Heart right ventricle (tissue), 16 donors: ENCODE data around the gene BLOC1S4. TPM values are rescaled to one million over a fixed set of nuclear protein-coding genes. Genes with fewer than 3 reads are reported as not detected.
"Not testable (repeated sequence)": the region's sequence is repeated elsewhere in the genome, so short reads cannot be mapped to it uniquely, and the experiment has no call there.

Experiments
- ATAC-seq, 8 donors: fragments of 200-7000 bp; cut with Tn5 transposase; one replicate each; pipeline ENCODE4 v1.9.1; 2020; ENCODE audit warnings: mild to moderate bottlenecking in 8 of 8, moderate library complexity in 8 of 8, moderate number of reproducible peaks in 1 of 8
- DNase-seq, 2 donors: peaks; one replicate each; pipeline ENCODE4 v3.0.0-alpha.2; 2020
- H3K27ac ChIP-seq, 10 donors: fragments of 200-600 bp; sonication (generic) in 2 of 10; one replicate each; pipeline versions ENCODE4 v1.5.0 to v1.8.0; 2020 to 2022; ENCODE audit warnings: mild to moderate bottlenecking in 3 of 10
- H3K27me3 ChIP-seq, 7 donors: fragments of 200-600 bp; one replicate each; pipeline ENCODE4 v1.8.0; 2021 to 2022; ENCODE audit warnings: mild to moderate bottlenecking in 2 of 7
- H3K36me3 ChIP-seq, 9 donors: fragments of 200-600 bp; sonication (generic) in 1 of 9; one replicate each; pipeline versions ENCODE4 v1.5.0 to v1.8.0; 2020 to 2022; ENCODE audit warnings: mild to moderate bottlenecking in 2 of 9
- H3K4me1 ChIP-seq, 9 donors: fragments of 200-600 bp; sonication (generic) in 1 of 9; one replicate each; pipeline versions ENCODE4 v1.5.0 to v1.8.0; 2020 to 2022; ENCODE audit warnings: mild to moderate bottlenecking in 4 of 9
- H3K4me3 ChIP-seq, 10 donors: fragments of 200-600 bp; sonication (generic) in 2 of 10; one replicate each; pipeline versions ENCODE4 v1.5.0 to v1.8.0; 2020 to 2022; ENCODE audit warnings: mild to moderate bottlenecking in 7 of 10, moderate library complexity in 2 of 10
- H3K9me3 ChIP-seq, 11 donors: fragments of 200-600 bp in 10 of 11; sonication (generic) in 2 of 11; one replicate each; pipeline versions ENCODE4 v1.5.0 to v1.8.0; 2013 to 2022; ENCODE audit warnings: mild to moderate bottlenecking in 2 of 11, control low read depth in 1 of 11, moderate library complexity in 1 of 11
- CTCF ChIP-seq, 9 donors: fragments of 200-600 bp; sonication (generic) in 2 of 9; IDR thresholded peaks; one replicate each; pipeline versions ENCODE4 v1.5.0 to v1.8.0; 2021 to 2022; ENCODE audit warnings: antibody characterized with exemption in 9 of 9, mild to moderate bottlenecking in 5 of 9, moderate library complexity in 1 of 9
- WGBS, 2 donors: extraction: QIAGEN DNeasy Blood & Tissue Kit; methylation state at CpG; one replicate each; pipeline ENCODE4 v1.1.7; 2013; ENCODE audit warnings: inconsistent platforms in 1 of 2; 5-methylcytosine and 5-hydroxymethylcytosine counted together
- intact Hi-C, 10 donors: fragments of 100-400 bp; cut with DNase I; formaldehyde crosslinking; loops; one replicate each; pipeline versions ENCODE4 v1.11.1 to v1.14.2; 2022
- polyA plus RNA-seq, 2 donors: library from polyadenylated mRNA; stranded (reverse); fragments of 200-250 nt; gene quantifications; one replicate each; pipeline ENCODE4 v1.2.3, GENCODE V29; 2013
- total RNA-seq, 10 donors: library from RNA; stranded (reverse); fragmentation: NEBNext Ultra II Directional in 3 of 10; extraction: Animal tissue kit (Norgen Biotek cat#: 25700) in 3 of 10; gene quantifications; one replicate each; pipeline versions ENCODE4 v1.2.1 to v1.2.4, GENCODE V29; 2021 to 2023
- donor health status: Arrhythmogenic right ventricular cardiomyopathy.
- donor health status: ischemic (EF 13 %, LVEDD 7.1; RV severe dilation, severe dysfunction).
- donor health status: healthy with polysubstance abuse.
- donor health status: DM: no; HTN: yes; CAD: no.
- donor health status: DM: no; HTN: no; CAD: no.
- donor health status: ischemic (EF 25% LVEDD 6.9; RV normal size, moderate dysfunction).
- donor health status: ischemic (EF 25% LVEDD 5.7; RV mildly dilated, moderate dysfunction).
- donor health status: healthy.
- donor health status: DM: yes; HTN: yes; CAD: no.
- donor health status: Ischemic cardiomyopathy.
- donor health status: ischemic (EF 35%, LVEDD 5.7; RV mildly dilated, moderate dysfunction).
- donor health status: nonischemic (EF 11% LVEDD 7.7; RV severe dilation, severe dysfunction).
- donor health status: DM: yes; HTN: yes; CAD: no.
- donor health status: PGD.
- donor health status: ischemic (EF 29% LVEDD 5.4; RV normal size, mild dysfunction).
- donor health status: nonischemic (EF 23%, LVEDD 6.1; RV moderate dilation, normal function).

BLOC1S4 gene
- total and polyA plus RNA-seq, 12 donors: 4.4 to 10.2 (median 7.0) TPM

- intact Hi-C loops: no loop called here
- DNase-seq: no peak
- H3K27ac ChIP-seq: no peak overlapping the region
- peak in 1 of 8 donors; percentile 11 for ATAC-seq
- 85 to 87% methylated on average over 5 of the region's 5 CpGs for WGBS, 2 donors
- no peaks in the 10 kb centered on the region for H3K9me3 ChIP-seq
- no peaks in the 10 kb centered on the region for H3K36me3 ChIP-seq
- no peak for TF ChIP-seq CTCF (IDR thresholded peaks at IDR 0.05)
- H3K4me1 ChIP-seq: peaks cover 0 to 22% (median 0%) of the 10 kb centered on the region in 9 donors
- H3K27me3 ChIP-seq: no peaks in the 10 kb centered on the region
- no peak overlapping the region for H3K4me3 ChIP-seq
Measured at GRCh38 chr4:6755088-6755753, 39.2 kb downstream of the BLOC1S4 start.

- ATAC-seq, intact Hi-C loops: not testable (repeated sequence)
Measured at GRCh38 chr4:6756345-6756744, 40.4 kb downstream of the BLOC1S4 start.

GRCh38 chr4:6758728-6759127, 42.8 kb downstream of the BLOC1S4 start:
- no peak overlapping the region for H3K4me3 ChIP-seq
- H3K27me3 ChIP-seq: no peaks in the 10 kb centered on the region
- DNase-seq (no peak), ATAC-seq (no peak)
- WGBS, 2 donors: 71 to 77% methylated on average over 4 of the region's 4 CpGs
- intact Hi-C loops: no loop called here
- TF ChIP-seq CTCF (IDR thresholded peaks at IDR 0.05): no peak
- no peaks in the 10 kb centered on the region for H3K9me3 ChIP-seq
- no peaks in the 10 kb centered on the region for H3K36me3 ChIP-seq
- no peak overlapping the region for H3K27ac ChIP-seq
- H3K4me1 ChIP-seq: peaks cover 0 to 5% (median 0%) of the 10 kb centered on the region in 9 donors

More at GRCh38 chr4:6756345-6756744, 40.4 kb downstream of the BLOC1S4 start:
- H3K27ac ChIP-seq, DNase-seq, H3K9me3 ChIP-seq, H3K36me3 ChIP-seq, H3K27me3 ChIP-seq, H3K4me3 ChIP-seq: not testable (repeated sequence)
- H3K4me1 ChIP-seq: peaks cover 0 to 19% (median 0%) of the 10 kb centered on the region in 9 donors
- 50 to 67% methylated on average over 2 of the region's 6 CpGs for WGBS, 2 donors

DNA sequence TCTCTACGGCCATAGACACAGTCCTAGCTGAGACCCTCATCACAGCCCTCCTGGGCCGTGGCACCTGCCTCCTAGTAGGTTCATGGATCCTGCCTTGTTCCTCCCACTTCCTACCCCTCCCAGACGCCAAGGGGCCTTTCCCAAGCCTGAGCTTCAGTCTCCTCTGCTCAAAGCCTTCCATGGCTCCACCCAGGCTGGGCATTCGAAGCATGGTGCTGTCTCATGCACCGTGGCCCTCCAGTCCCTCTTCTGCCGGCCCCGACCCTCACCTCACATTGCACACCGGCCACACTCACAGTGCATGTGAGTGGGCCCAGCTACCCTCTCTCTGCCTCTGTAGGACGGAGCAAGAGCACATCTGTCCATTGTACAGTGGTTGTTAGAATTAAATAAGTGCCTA, 44.9 kb downstream of the BLOC1S4 start:
- peak in 1 of 8 donors; percentile 9 for ATAC-seq

More for the DNA sequence above, 44.9 kb downstream of the BLOC1S4 start:
- Histone ChIP-seq H3K4me1 (peaks cover 0 to 2% (median 0%) of the 10 kb centered on the region in 9 donors), H3K27me3 (no peaks in the 10 kb centered on the region), H3K27ac (no peak overlapping the region), H3K9me3 (no peaks in the 10 kb centered on the region), H3K36me3 (no peaks in the 10 kb centered on the region), H3K4me3 (no peak overlapping the region)
- intact Hi-C loops: no loop called here
- 91 to 92% methylated on average over 9 of the region's 9 CpGs for WGBS, 2 donors
- TF ChIP-seq CTCF (IDR thresholded peaks at IDR 0.05): no peak
- DNase-seq: no peak
